Gastroesophageal sphincter (tissue), 4 donors: ENCODE results near the gene SLC2A4. TPM values are rescaled to one million over a fixed set of nuclear protein-coding genes. Genes with fewer than 3 reads are reported as not detected.
A peak's percentile ranks its signal among the peaks of the same experiment; 100 is the strongest.

Source experiments
- ATAC-seq: fragments of 150-250 bp; one replicate; pipeline ENCODE4 v1.9.1; 2016; ENCODE audit warnings: mild to moderate bottlenecking, moderate library complexity
- H3K27ac ChIP-seq, 4 donors: fragments of 200-600 bp; sonication (generic) in 3 of 4; 1 replicate in 3 of 4; 2 replicates in 1 of 4; pipeline ENCODE4 v1.5.1; 2016 to 2019
- H3K27me3 ChIP-seq: fragments of 200-600 bp; sonication (generic); one replicate; pipeline ENCODE4 v1.5.1; 2019
- H3K36me3 ChIP-seq, 2 donors: fragments of 200-600 bp; sonication (generic); one replicate each; pipeline ENCODE4 v1.5.1; 2019; ENCODE audit warnings: control low read depth in 1 of 2
- H3K4me1 ChIP-seq, 3 donors: fragments of 200-600 bp; sonication (generic); 1 replicate in 2 of 3; 2 replicates in 1 of 3; pipeline ENCODE4 v1.5.1; 2016 to 2019; ENCODE audit warnings: control low read depth in 2 of 3
- H3K4me3 ChIP-seq, 2 donors: fragments of 200-600 bp; sonication (generic); one replicate each; pipeline ENCODE4 v1.5.1; 2019; ENCODE audit warnings: mild to moderate bottlenecking in 1 of 2, moderate library complexity in 1 of 2
- H3K9me3 ChIP-seq, 3 donors: fragments of 200-600 bp; sonication (generic); one replicate each; pipeline ENCODE4 v1.5.1; 2017 to 2019; ENCODE audit warnings: control low read depth in 2 of 3
- EP300 ChIP-seq: sonication (generic); formaldehyde crosslinking; IDR thresholded peaks from one replicate; pipeline ENCODE4 v1.6.1; 2017; ENCODE audit warnings: antibody characterized with exemption, mild to moderate bottlenecking
- POLR2A ChIP-seq, 2 donors: fragments of 450-650 bp; IDR thresholded peaks; one replicate each; pipeline ENCODE4 v1.6.1; 2017; ENCODE audit warnings: antibody characterized with exemption in 2 of 2, mild to moderate bottlenecking in 2 of 2, moderate library complexity in 1 of 2
- POLR2AphosphoS5 ChIP-seq: sonication (generic); formaldehyde crosslinking; IDR thresholded peaks from one replicate; pipeline ENCODE4 v1.6.1; 2017; ENCODE audit warnings: antibody characterized with exemption
- WGBS, 2 donors: methylation state at CpG; one replicate each; pipeline ENCODE4 v1.1.5; 2018; ENCODE audit warnings: low coverage in 1 of 2; 5-methylcytosine and 5-hydroxymethylcytosine counted together
- total RNA-seq, 4 donors: library from RNA; depleted of rRNA; stranded (reverse); fragments of >200 nt; gene quantifications; one replicate each; pipeline ENCODE4 v1.1.0, GENCODE V29; 2016
- TF ChIP-seq, protein P1 (sequence below), 4 experiments: fragments of 200-600 bp in 2 of 4; fragments of 450-650 bp in 2 of 4; sonication (generic) in 1 of 4; IDR thresholded peaks; one replicate each; pipeline ENCODE4 v1.5.1; 2017 to 2019; ENCODE audit warnings: antibody characterized with exemption in 4 of 4, mild to moderate bottlenecking in 2 of 4, moderate library complexity in 2 of 4

Gene SLC2A4
- total RNA-seq, 4 donors from 2014 or later = 71.8 to 200 (median 149) TPM

DNA sequence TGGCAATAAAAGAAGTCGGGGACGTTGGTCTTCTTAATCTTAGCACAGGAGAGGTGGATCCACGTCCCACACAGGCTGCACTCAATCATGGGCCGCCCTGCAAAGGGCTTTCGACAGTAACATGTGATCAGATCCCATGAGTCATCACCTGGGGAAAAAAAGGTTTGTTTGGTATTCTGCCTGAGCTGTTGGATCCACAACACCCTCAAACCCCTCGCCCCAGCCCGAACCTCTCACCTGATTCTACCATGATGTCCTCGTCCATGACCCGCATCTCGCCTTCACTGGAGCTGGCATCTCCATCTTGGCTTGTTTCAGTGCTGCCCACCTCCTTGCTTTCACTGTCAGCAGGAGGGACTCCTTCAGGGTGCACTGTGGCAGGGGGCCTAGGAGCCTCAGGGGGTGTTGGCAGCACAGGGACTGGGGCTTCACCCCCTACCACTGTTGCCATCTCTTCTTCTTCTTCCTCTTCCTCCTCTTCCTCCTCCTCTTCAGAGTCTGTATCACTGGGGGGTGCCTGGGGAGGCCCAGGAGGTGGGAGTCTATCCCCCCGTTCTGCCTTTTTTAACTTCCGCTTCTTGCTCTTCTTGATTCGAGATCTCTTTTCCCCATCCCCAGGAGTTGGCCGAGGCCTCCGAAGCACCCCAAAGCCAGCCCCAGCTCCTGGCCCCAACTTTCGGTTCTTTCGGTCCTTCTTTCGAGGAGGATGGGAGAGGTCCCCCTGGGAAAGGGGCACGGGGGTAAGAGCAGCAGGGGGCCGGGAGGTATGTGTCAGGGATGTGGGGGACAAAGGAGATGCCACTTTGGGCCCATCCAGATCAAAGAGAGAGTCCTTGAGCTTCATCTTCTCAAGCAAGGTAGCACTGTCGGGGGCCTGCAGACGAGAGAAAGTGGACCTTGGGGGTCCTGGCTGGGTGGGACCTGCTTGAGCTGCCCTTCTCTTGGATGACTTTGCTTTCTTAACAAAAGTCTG lies 45.5 kb upstream of the SLC2A4 start:
- Histone ChIP-seq H3K4me3 (no peak overlapping the region), H3K9me3 (no peaks in the 10 kb centered on the region), H3K27ac (peak overlapping the region in 3 of 4 donors; percentile 94 to 98 (median 96)), H3K36me3 (peaks cover 0 to 30% of the 10 kb centered on the region in 2 donors), H3K4me1 (peaks cover 3 to 75% (median 33%) of the 10 kb centered on the region in 3 donors), H3K27me3 (no peaks in the 10 kb centered on the region)
- TF ChIP-seq POLR2A (IDR thresholded peaks at IDR 0.05) (no peak), EP300 (no peak), POLR2AphosphoS5 (no peak)
- TF ChIP-seq, protein P1, sequence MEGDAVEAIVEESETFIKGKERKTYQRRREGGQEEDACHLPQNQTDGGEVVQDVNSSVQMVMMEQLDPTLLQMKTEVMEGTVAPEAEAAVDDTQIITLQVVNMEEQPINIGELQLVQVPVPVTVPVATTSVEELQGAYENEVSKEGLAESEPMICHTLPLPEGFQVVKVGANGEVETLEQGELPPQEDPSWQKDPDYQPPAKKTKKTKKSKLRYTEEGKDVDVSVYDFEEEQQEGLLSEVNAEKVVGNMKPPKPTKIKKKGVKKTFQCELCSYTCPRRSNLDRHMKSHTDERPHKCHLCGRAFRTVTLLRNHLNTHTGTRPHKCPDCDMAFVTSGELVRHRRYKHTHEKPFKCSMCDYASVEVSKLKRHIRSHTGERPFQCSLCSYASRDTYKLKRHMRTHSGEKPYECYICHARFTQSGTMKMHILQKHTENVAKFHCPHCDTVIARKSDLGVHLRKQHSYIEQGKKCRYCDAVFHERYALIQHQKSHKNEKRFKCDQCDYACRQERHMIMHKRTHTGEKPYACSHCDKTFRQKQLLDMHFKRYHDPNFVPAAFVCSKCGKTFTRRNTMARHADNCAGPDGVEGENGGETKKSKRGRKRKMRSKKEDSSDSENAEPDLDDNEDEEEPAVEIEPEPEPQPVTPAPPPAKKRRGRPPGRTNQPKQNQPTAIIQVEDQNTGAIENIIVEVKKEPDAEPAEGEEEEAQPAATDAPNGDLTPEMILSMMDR (IDR thresholded peaks at IDR 0.05) = no peak
- 51 to 64% methylated on average over 6 to 10 of the region's 22 CpGs for WGBS, 2 donors
- ATAC-seq = no peak

DNA sequence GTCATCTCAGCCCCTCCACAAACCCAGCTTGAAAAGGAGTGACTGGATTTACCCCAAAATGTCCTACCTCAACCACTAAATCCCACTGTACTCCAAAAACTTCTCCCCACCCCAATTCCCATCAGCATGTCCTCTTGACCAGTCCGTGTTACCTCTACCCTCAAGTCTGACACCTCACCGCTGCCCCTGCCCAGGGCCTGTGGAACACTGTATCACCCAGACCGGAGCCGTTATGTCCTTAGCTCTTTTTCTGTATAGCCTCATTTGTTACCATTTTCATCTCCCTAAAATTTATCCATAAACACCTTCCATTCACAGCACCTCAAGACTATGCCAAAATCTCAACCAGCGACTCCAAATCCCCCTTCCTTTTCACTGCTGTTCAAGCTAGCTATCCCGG lies 44.7 kb upstream of the SLC2A4 start:
- Histone ChIP-seq H3K4me1 (peaks cover 8 to 75% (median 38%) of the 10 kb centered on the region in 3 donors), H3K27me3 (no peaks in the 10 kb centered on the region), H3K27ac (peak overlapping the region in 3 of 4 donors; percentile 94 to 98 (median 96)), H3K36me3 (peaks cover 0 to 33% of the 10 kb centered on the region in 2 donors), H3K4me3 (peak overlapping the region in 1 of 2 donors; percentile 99), H3K9me3 (no peaks in the 10 kb centered on the region)
- TF ChIP-seq POLR2A (IDR thresholded peaks at IDR 0.05) (no peak), POLR2AphosphoS5 (no peak), EP300 (no peak)
- TF ChIP-seq, protein P1 (IDR thresholded peaks at IDR 0.05) = no peak
- no peak for ATAC-seq
- WGBS, 2 donors = 76 to 77% methylated on average over 6 of the region's 6 CpGs

DNA sequence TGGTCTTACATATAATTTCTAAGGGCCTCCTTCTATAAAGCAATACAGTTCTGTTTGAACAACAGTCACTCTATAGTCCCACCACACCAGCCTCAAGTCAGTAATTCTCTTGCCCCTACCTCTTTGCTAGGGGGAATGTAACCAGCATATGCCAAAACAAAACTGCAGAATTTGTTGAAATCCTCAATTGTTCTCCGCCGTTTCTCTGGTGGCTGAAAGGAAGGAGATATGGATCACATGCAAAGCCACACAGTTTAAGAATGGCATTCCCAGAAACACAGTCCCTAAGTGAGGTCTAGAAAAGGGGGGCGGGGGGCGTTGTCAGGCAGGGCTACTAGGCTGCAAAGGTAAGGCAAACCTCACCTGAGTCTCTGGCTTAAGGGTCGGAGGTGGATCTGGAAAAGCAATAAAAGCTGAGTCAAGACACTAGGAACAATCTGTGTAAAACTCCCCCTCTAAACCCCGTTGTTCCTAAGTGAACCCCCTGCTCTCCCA lies 44.2 kb upstream of the SLC2A4 start:
- Histone ChIP-seq H3K27ac (peak overlapping the region; percentile 82 to 98 (median 95)), H3K36me3 (peaks cover 0 to 33% of the 10 kb centered on the region in 2 donors), H3K4me3 (peak overlapping the region; percentile 90 to 99), H3K4me1 (peaks cover 8 to 70% (median 35%) of the 10 kb centered on the region in 3 donors), H3K27me3 (no peaks in the 10 kb centered on the region), H3K9me3 (no peaks in the 10 kb centered on the region)
- WGBS, 2 donors = 20 to 21% methylated on average over 1 to 5 of the region's 6 CpGs
- no peak for ATAC-seq
- TF ChIP-seq, protein P1 (IDR thresholded peaks at IDR 0.05) = no peak

DNA sequence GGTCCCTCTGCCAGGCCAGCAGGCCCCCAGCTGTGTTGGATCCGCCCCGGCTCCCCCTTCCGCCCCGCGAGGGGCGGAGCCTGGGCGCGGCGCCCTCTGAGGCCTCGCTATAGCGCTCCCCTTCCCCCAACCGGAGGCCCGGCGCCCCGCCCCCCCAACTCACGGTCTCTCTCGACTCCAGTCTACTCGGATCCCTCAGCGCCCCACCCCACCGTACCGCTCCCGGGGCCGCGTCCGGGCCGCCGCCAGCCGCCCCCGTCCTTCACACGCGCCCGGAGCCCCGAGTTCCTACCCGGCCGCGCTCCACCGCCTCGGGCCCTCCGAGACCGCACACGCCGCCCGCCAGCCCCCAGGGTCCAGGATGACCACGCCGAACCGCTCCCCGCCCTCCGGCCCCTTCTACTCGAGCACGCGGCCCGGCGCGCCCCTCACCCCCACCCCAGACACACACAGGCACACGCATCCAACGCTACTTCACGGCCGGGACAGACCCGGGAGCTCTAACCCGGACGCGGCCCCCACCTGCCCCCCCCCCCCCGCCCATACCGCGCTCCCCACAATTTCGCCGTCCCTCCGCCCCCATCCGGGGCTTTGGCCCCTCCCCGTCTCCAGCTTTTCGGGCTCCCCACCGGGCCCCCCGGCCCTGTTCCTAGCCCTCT lies 43.6 kb upstream of the SLC2A4 start:
- H3K27me3 ChIP-seq = no peaks in the 10 kb centered on the region
- peak overlapping the region; percentile 82 to 98 (median 95) for H3K27ac ChIP-seq
- peaks cover 8 to 64% (median 29%) of the 10 kb centered on the region in 3 donors for H3K4me1 ChIP-seq
- peaks cover 0 to 33% of the 10 kb centered on the region in 2 donors for H3K36me3 ChIP-seq
- H3K4me3 ChIP-seq = peak overlapping the region; percentile 90 to 99
- H3K9me3 ChIP-seq = no peaks in the 10 kb centered on the region
- no CpG with 5 or more reads among the region's 73 CpGs for WGBS, 2 donors
- peak; percentile 6 for ATAC-seq
- TF ChIP-seq EP300 (no peak), POLR2AphosphoS5 (no peak)

DNA sequence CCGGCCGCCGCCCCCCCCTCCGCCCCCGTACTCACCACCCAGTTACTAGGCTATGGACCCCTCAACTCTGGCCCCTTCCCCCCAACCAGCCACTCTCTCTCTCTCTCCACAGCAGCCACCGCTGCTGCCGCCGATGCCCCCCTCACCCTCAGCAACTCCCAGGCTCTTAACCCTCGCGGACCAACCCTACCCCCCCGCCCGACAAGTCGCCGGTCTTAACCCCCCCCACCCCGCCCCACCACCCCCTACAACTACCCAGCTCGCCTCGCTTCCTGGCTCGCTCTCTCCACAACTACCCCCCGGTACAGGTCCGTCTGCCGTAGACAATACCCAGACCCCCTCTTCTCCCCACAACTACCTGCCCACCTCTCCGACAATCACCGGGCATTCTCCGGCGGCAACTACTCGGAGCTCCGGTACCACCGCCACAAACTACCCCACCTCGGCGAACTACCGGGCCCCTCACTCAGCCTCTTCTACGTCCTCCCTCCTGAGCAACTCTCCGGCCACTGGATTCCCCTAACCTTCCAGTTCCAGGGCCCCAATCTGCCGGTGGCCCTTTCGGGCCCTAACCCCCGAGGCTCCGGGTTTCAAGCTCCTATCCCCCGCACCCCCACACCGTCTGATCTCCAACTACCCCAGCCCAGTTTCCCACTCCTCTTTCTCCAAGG lies 43.0 kb upstream of the SLC2A4 start:
- peaks cover 0 to 34% of the 10 kb centered on the region in 2 donors for H3K36me3 ChIP-seq
- H3K9me3 ChIP-seq = no peaks in the 10 kb centered on the region
- 0 to 1% methylated on average over 15 to 24 of the region's 39 CpGs for WGBS, 2 donors
- peak overlapping the region; percentile 82 to 98 (median 95) for H3K27ac ChIP-seq
- TF ChIP-seq POLR2A (IDR thresholded peaks at IDR 0.05) = no peak
- no peaks in the 10 kb centered on the region for H3K27me3 ChIP-seq
- H3K4me1 ChIP-seq = peaks cover 8 to 62% (median 29%) of the 10 kb centered on the region in 3 donors
- ATAC-seq = no peak
- H3K4me3 ChIP-seq = peak overlapping the region; percentile 90 to 99
